HG02759 (cell line): Measurements from ENCODE around the gene TICAM2.

Experiments used
- ATAC-seq: cut with Tn5 transposase; IDR thresholded peaks from one replicate; pipeline ENCODE4 v1.9.1; 2021; ENCODE audit warnings: mild to moderate bottlenecking, moderate library complexity; ENCODE audit not compliant: unreplicated experiment

The TICAM2 gene

DNA sequence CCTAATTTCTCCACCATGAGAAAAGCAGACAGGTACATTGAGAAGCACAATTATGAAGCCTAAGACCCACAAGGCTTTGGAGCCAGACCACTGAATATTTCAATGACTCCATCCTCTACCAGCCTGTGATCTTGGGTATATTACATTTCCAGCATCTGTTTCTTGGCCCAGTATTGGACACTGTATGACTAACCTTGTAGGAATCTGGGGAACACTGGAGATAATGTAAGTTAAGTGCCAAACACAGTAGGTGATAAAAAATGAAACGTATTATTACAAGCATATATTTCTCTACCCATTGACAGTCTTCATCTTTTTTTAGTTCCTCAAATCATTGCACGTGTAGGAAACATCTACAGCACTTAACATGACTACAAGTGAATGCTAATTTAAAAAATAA is 29.1 kb downstream of the TICAM2 start:
- ATAC-seq = no peak

GRCh38 chr5:115571441-115571878 is 30.8 kb downstream of the TICAM2 start:
- no peak for ATAC-seq

- no peak for ATAC-seq
These were observed 33.6 kb downstream of the TICAM2 start for GRCh38 chr5:115568668-115569067.

GRCh38 chr5:115565233-115565632 is 37.0 kb downstream of the TICAM2 start:
- no peak for ATAC-seq

- ATAC-seq = no peak
These were observed 41.1 kb downstream of the TICAM2 start for GRCh38 chr5:115561176-115561575.

- ATAC-seq = no peak
These were observed 42.8 kb downstream of the TICAM2 start for GRCh38 chr5:115559524-115559923.

- no peak for ATAC-seq
These were observed 43.8 kb downstream of the TICAM2 start for GRCh38 chr5:115558388-115558956.

DNA sequence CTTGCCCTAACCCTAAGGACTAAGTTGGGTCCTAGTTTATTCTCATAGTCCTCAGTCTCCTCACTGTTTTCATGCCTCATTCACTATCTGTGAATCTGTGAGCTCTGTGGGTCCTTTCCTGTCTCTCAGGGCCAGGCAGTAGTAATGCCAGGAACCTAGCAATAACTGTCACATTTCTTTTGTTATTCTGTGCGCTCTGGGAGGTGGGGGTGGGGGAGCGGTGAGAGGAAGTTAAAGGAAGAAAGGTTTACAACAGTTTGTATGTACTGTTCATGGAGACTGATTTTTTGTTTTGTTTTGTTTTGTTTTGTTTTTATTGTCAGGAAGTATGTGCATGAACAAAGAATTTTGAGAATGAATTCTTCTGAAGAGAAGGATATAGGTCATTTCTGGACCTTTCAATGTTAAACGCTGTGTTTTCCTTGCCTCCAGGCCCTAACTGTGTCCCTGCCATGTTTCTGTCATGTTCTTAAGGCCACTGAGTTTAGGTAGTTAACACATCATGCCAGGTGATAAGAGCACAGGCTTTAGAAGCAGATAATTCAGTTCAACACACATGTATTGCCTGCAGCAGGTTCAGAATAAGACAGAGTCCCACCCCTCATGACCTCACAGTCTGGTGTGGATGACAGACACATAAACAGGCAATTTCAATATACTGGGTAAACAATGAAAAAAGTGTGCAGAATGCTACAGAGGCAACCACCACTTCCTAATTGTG is 44.5 kb downstream of the TICAM2 start:
- ATAC-seq = no peak

DNA sequence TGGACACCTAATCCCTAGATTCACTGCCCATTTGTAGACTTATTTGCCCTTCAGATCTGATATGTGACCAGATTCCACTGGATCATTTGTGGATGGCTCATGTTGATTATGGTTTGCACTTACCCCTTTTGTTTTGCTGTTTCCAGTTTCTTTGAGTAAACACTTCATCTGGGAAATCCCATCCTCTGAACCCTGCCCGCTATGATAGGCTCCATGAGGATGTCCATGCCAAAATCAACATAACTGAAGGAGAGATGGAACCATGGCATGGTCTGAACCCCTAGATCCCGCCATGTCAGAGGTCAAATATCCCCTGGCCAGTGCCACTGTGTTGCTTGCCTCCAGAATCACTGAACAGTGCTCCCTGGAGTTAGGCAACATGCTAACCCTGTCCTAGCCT is 46.0 kb downstream of the TICAM2 start:
- ATAC-seq = no peak

DNA sequence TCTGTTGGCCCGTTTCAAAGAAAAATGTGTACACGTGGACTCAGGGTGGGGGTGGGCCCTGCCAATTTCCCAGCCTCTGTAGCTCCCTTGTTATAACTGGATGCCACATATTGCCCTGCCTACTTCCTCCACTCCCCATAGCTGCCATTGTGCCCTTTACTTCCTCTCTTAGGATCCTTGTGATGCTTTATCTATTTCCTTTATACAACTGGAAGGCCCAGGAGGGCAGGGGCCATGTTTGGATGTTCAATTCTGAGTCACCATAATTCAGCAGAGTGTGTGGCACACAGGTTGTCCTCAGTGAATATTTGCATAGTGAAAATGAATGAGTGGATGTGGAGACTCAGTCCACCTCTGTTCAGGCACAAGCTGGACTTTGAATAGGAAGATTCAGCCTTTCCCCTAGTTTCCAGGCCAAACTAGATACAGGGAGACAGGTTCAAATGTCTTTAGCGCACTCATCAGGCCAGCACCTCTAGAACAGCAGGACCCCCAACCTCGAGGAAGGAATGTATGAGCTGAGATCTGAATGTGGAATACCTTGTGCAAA is 47.1 kb downstream of the TICAM2 start:
- no peak for ATAC-seq

DNA sequence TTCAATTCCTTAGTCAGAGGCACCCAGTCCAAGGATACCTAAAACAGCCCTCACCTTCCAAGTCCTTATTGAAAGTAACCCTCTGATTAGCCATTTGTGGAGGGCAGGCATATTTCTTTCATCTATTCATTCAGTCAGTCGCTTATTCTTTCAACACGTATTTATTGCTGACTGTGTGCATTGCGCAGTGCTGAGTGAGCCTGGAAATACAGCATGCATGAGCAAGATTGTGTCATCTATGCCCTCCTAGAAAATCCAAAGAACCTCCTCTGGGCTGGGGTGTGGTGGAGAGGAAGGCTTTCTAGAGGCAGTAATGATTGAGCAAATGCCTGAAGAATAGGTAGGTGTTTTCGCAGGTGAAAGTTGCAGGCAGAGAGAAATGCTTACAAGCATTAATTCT is 49.2 kb downstream of the TICAM2 start:
- ATAC-seq = no peak

- no peak for ATAC-seq
These were observed 50.9 kb downstream of the TICAM2 start for GRCh38 chr5:115551415-115551814.

DNA sequence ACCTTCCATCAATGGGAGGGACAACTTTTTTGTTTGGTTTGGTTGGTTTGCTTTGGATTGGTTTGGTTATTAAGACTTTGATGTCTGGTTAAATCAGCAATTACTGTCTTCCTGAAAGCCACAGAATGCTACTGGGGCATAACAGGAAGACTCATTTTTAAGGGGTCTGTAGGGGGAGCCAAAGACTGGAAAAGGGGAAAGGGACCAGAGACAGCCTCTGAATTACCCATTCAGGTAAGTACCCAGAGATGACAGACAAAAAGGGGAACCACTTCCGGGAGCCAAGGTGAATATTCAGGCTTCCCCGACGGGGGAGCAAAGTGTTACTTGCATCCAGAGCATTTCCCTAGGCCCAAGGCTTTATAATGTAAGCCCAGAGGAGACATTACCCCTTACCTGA is 53.1 kb downstream of the TICAM2 start:
- ATAC-seq = peak; percentile 20

DNA sequence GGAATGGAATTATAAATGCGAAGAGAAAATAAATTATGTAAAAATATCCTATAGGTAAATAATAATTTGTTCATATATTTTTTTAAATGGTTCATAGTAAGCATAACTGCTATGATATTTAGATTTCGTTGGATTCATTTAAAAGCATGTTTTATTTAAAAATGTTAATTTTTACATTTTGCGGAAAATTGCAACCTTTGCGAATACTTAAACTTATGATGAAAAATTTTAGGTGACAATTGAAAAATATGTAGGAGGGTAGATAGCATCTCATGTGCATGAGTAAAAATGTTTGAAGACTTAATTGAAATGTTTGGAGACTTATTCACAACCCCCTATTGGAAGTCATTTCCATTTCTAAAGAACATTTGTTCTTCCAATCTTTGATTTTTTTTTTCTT is 53.6 kb downstream of the TICAM2 start:
- no peak for ATAC-seq

GRCh38 chr5:115545351-115545882 is 56.9 kb downstream of the TICAM2 start:
- no peak for ATAC-seq

DNA sequence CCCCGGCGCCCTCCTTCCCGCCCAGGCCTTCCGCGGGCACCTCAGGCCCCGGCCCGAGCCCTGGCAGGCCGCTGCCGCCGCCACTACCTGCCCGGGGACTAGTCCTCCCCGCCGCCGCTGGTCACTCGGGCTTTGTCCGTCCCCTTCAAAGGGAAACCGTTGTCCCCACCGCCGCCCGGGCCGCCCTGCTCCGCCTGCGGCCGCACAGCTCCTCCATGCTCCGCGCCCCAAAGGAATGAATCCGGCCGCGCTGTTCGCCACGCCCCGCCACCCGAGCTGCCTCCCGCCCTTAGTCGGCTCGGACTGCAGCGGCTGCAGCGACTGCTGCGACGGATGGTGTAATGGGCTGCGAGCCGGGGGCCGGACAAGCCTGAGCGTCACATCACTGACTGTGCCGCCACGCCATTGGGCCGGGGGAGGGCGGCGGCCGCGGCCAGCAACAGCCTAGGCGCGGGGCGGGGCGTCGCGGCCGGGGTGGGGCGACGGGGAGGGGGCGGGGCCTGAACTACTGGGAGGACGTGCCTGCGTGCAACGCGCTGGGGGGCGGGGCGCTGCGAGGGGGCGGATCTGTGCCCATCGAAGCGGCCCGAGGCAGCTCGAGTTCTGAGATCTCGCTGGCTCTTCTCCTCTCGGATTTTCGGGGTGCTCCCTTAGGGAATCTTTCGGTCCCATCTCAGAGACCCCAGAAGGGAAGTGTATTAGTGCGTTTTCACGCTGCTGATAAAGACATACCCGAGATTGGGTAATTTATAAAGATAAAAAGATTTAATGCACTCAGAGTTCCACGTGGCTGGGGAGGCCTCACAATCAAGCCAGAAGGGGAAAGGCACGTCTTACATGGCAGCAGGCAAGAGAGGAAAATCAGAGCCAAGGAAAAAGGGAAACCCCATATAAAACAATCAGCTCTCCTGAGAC is 57.6 kb downstream of the TICAM2 start, which contains the start of gene FEM1C:
Gene FEM1C (minus strand): TSS at position 340 of the 915 bp plus-strand sequence. CDS start 1,282 bp downstream, outside the sequence.
- ATAC-seq = peak; percentile 98

GRCh38 chr5:115544043-115544435 is 58.2 kb downstream of the TICAM2 start:
- ATAC-seq = peak; percentile 10

- ATAC-seq = peak; percentile 23
These were observed 58.8 kb downstream of the TICAM2 start for GRCh38 chr5:115543365-115544042.

- ATAC-seq = no peak
These were observed 59.5 kb downstream of the TICAM2 start for GRCh38 chr5:115542651-115543364.

DNA sequence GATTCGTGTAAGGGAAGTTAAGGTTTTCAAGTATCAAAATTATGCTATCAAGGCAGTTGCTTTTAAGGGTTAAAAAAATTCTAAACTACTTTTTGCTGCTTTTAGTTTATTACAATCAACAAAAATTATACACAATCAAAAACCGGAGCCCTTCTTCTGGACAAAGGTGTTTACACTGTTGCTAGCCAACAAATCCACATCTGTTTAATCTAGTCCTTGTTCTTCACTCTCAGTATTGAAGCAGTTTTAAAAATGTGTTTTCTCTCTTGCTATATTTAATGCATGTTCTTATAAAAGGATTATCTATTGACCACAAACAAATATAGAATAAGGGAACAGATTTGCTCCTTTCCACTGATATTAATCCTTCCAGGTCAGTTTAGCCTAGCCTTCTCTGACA is 60.2 kb downstream of the TICAM2 start:
- no peak for ATAC-seq
